GM12864 (cell line): ENCODE measurements around the gene TRERF1.

ENCODE experiments used
- DNase-seq: peaks from one replicate; pipeline ENCODE4 v3.0.0-alpha.2; 2011; ENCODE audit warnings: low read depth
- H3K4me3 ChIP-seq: 2 replicates; pipeline ENCODE4 v1.5.1; 2011; ENCODE audit warnings: mild to moderate bottlenecking, low read depth, low read length, control low read depth
- TF ChIP-seq, protein P1 (sequence below): IDR thresholded peaks from 2 replicates; pipeline ENCODE4 v1.5.1; 2011; ENCODE audit warnings: low read depth, mild to moderate bottlenecking, moderate library complexity, low read length, control low read depth, inconsistent platforms; ENCODE audit errors: missing control alignments

The TRERF1 gene

DNA sequence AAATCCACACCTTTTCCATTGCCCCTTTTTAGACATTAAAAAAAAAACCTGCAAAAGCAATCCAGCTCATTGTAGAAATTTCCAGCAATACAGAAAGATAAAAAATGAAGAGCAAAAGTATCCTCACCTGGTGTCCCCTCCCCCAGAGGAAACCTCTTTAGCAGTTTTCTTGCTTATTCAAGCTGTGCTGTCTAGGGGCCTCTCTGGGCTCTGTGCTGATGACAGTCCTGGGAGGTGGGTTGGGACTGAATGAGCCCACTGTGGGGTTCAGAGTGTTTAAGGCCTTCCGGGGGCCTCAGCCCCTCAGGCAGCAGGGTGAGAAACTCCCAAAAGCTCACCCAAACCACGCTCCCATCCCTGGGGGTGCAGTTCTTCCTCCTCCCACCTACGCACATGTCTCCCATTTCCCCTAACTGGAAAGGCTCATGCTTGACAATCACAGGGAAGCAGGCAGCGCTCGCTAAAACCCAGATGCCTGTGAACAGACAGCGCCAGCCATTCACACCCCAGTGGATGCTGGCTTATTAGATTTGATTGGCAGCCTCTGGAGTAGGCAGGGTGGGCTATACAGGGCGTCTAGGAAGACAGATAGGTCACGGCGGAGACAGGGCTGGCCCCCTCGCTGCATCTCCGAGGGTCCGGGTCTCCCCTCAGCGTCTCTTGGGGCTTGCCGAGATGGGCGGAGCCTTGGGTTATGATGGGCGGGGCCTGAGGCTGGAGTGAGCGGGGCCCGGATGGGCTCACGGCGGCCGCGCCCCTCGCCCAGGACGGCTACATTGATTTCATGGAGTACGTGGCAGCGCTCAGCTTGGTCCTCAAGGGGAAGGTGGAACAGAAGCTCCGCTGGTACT is 274.0 kb downstream of the TRERF1 start:
- no peak for DNase-seq
- TF ChIP-seq, protein P1, sequence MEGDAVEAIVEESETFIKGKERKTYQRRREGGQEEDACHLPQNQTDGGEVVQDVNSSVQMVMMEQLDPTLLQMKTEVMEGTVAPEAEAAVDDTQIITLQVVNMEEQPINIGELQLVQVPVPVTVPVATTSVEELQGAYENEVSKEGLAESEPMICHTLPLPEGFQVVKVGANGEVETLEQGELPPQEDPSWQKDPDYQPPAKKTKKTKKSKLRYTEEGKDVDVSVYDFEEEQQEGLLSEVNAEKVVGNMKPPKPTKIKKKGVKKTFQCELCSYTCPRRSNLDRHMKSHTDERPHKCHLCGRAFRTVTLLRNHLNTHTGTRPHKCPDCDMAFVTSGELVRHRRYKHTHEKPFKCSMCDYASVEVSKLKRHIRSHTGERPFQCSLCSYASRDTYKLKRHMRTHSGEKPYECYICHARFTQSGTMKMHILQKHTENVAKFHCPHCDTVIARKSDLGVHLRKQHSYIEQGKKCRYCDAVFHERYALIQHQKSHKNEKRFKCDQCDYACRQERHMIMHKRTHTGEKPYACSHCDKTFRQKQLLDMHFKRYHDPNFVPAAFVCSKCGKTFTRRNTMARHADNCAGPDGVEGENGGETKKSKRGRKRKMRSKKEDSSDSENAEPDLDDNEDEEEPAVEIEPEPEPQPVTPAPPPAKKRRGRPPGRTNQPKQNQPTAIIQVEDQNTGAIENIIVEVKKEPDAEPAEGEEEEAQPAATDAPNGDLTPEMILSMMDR = no peak
- no peak overlapping the region for H3K4me3 ChIP-seq

DNA sequence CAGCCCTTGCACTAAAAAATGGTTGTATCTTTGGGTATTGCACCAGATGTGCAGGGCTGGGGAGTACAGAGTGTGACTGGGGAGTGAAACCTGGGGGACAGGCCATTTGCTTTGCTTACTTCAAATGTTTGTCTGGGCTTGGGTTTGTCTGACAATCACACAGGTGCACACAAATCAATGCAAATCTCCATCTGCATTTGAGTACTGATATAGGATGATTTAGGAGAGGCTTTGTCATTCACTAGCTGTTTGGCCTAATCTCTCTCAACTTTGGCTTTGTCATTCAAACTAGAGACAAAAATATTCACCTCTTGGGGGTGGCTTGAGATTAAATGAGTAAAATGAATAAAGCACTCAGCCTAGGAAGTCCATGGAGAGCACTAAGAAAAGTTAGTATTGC is 274.7 kb downstream of the TRERF1 start:
- no peak for DNase-seq
- H3K4me3 ChIP-seq = no peak overlapping the region

DNA sequence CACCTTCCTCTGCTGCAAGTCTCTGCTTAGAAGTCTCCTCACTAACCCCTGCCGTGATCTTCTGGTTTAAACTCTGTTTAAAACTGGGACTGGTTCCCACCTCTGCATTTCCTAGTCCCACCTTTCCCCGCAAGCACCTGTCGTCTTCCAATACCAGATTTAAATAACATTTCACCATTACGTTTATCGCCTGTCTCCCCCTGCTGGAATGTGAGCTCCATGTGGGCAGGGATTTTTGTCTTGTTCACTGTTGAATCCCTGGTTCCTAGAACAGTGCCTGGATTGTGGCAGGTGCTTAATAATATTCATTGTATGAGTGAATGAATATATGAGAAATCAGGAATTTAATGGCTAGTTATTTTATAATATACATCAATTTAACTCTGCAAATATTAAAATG is 275.9 kb downstream of the TRERF1 start:
- DNase-seq = no peak

More for the DNA sequence above, 274.7 kb downstream of the TRERF1 start:
- TF ChIP-seq, protein P1 = no peak

More for the DNA sequence above, 275.9 kb downstream of the TRERF1 start:
- H3K4me3 ChIP-seq = no peak overlapping the region
- TF ChIP-seq, protein P1 = no peak
